SK-N-MC (cell line): ENCODE measurements around the gene SSTR1.

Experiments
- EZH2 ChIP-seq: fragments of 200-600 bp; sonication (generic); IDR thresholded peaks from one replicate; pipeline ENCODE4 v1.6.1; 2017; ENCODE audit warnings: antibody characterized with exemption
- FOXP2 ChIP-seq: optimal IDR thresholded peaks from 2 replicates; pipeline ENCODE3; 2011; ENCODE audit warnings: mild to moderate bottlenecking, moderate library complexity; ENCODE audit not compliant: insufficient read depth; ENCODE audit errors: extremely low read length, control extremely low read depth
- POLR2AphosphoS5 ChIP-seq: IDR thresholded peaks from 2 replicates; pipeline ENCODE4 v1.6.1; 2012; ENCODE audit warnings: mild to moderate bottlenecking, low read depth, low read length, borderline replicate concordance

DNA sequence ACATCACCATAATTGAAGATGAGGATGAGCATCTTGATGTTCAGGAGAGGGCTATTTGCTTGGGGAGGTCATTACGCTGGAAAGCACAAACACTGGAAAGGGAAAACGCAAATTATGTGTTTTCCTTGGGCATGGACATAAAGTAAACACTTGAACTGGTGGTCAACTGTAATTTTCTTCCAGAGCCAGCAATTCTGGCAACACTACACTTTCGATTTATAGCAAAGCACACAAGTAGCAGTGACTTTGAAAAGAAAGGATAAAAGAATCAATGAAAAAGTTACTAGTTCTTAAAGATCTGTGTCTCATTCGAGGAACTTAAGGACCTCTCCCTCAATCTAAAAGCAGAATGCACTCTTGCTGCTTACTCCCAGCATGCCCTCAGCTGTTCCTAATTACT, 46.0 kb downstream of the SSTR1 start:
- TF ChIP-seq EZH2, result no peak
- no peak for TF ChIP-seq POLR2AphosphoS5
- no peak for TF ChIP-seq FOXP2
